ENCODE data around the gene CDR2L. TPM values are rescaled to one million over a fixed set of nuclear protein-coding genes. Genes with fewer than 3 reads are reported as not detected.
"Not testable (repeated sequence)": the region's sequence is repeated elsewhere in the genome, so short reads cannot be mapped to it uniquely, and the experiment has no call there.

Gene CDR2L
- total RNA-seq, 1 donor from 2014 or later = 2.7 TPM

DNA sequence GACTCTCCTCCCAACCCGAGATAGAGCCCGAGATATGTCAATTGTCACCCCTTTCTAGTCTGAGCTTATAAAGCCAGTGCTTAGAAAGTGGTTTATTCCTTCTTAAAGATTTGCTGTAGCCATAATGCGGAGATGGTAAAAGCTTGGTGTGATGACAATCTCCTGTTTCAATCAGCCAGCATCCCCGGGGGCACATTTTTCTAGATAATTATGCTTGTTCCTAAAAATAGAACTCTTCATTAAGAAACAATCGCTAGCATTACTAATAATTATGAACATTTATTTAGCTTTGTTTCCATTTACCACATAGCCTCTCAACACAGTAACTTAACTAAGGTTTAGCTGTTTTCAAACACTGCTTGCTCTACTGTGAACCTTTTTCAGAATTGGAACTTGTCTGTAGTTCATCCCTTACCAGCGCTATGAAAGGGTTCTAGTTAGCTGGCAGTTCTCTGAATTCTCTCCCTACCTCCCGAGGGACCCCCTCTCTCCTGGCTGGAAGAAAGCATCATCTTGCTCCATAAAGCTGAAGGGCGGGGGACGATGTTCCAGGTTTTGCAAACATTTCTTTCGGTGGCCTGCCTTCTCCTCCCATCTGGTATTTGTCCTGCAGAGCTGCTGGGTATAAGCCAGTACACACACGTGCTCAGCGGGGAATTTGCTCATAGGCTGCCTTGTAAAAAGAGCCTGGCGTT, 24.1 kb downstream of the CDR2L start:
- ATAC-seq = peak; percentile 52

DNA sequence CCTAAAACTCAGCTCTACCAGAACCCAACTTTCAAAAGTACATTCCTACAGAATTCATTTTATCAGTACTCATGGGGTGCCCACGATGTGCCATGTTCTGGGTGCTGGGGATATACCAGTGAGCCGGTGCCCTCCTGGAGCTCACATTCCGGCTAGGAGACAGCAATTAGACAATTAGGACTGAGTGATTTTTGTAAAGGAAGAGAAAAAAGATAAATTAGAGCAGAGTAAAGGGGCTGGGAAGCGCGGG, 24.6 kb downstream of the CDR2L start:
- ATAC-seq = no peak

DNA sequence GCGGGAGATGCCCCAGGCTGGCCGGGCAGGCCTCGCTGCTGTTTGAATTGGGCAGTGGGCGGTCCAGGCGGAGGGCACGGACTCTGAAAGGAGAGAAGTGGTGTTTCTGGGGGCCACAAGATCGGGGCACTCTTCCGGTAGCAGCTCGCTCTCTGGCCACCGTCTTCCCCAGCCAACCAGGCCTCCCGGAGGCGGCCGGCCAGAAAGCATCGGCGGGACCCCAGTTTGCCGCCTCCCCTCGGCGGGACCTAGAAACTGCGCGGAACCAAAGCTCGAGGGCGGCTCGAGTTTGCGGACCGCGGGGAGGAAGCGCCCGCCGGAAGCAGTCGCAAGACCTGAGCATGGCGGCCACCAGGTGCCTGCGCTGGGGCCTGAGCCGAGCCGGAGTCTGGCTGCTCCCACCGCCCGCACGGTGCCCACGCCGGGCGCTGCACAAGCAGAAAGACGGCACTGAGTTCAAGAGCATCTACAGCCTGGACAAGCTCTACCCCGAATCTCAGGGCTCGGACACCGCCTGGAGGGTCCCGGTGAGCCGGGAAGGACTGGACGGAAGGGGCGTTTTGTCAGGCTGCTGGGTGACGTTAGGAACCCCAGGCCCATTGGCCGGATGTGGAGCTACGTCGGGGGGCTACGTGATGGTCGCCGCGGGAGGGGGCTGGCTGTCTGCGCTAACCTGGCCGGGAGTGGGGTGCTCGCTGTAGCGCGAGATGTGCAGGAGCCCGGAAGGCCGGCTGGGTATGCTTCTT, 25.1 kb downstream of the CDR2L start, which contains the start of gene MRPL58:
Gene MRPL58, plus strand, starts transcription at position 325 of the 746 bp plus-strand sequence. Its CDS starts 17 bp downstream, at position 342.
- ATAC-seq = peak; percentile 86

DNA sequence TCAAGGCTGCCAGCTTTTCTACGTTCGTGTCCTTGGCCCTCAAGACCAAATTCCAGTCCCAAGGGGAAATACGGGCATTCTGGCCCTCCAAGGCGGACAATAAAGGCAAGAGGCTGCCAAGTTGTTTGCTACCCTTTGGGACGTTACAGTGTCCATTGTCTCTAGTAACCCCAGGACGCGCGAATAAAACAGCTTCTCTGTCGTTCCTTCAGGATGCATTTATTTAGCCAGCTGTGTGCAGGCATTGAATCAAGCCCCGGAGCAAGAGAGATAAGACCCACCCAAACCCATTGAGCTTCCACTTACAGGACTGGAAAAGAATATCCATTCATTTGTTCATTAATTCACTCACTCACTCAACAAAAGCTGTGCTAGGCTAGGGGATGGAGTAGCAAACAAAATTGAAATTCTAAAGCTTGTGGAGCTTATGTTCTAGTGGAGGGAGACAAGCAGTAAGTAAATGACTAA, 25.7 kb downstream of the CDR2L start:
- no peak for ATAC-seq

DNA sequence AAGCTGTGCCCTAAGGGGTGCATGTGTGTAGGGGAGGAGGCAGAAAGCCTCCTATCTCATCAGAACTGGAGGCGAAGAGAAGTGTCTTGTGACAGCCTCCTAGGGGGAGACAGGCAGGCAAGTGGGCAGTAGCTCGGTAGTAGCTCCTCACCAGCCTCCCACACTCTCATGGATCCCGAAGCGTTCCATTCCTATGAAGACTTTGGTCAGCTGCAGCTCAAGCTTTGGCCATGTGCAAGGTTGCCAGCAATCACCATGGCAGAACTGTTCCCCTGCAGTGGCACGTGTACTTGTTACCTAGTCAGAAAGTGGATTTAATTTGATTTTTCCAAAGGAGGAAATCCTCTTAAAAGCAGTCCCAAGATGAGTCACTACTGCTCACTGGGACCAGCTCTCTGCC, 31.7 kb downstream of the CDR2L start:
- ATAC-seq = no peak

DNA sequence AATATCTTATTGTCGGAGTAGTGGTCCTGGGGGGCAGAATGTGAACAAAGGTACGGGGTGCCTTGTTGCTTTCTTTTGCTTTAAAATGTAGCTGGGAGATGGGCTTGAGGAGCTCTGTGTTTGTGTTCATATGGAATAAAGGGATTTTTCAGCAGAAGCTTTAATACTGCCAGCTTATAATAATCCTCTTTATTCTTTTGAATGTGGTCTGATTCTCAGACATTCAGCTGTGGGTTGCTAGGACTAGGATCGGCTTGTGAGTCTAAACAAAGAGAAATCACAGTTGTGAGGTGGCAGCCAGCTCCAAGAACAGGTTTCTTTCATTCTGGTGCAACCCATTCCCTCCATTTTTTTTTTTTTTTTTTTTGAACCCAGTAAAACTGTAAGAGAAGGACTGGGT, 32.3 kb downstream of the CDR2L start:
- no peak for ATAC-seq

DNA sequence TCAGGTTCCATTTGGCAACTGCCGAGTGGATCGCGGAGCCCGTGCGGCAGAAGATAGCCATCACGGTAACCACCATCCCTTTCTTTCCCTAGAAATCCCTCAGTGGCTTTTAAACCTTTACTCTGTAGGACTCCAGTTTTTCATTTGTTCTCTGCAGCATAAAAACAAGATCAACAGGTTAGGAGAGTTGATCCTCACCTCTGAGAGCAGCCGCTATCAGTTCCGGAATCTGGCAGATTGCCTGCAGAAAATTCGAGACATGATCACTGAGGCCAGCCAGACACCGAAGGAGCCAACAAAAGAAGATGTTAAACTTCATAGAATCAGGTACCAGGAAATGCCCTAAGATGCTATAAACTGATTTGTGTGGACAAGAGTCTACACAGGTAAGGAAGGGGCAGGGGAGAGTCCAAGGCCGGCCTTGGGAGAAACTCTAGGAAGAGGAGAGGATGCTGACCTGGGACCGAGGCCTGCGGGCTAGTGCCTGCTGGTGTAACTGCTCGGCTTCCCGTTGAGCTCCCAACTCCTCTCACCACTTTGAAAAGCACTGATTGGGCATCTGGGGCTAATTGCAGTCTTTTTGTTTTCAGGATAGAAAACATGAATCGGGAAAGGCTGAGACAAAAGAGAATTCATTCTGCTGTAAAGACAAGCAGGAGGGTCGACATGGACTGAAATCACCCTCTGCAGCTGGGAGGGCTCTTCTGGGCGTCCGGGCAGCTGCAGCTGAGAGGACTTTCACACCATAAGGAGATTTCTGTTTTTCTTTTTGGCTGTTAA, 33.1 kb downstream of the CDR2L start:
- no peak for ATAC-seq

DNA sequence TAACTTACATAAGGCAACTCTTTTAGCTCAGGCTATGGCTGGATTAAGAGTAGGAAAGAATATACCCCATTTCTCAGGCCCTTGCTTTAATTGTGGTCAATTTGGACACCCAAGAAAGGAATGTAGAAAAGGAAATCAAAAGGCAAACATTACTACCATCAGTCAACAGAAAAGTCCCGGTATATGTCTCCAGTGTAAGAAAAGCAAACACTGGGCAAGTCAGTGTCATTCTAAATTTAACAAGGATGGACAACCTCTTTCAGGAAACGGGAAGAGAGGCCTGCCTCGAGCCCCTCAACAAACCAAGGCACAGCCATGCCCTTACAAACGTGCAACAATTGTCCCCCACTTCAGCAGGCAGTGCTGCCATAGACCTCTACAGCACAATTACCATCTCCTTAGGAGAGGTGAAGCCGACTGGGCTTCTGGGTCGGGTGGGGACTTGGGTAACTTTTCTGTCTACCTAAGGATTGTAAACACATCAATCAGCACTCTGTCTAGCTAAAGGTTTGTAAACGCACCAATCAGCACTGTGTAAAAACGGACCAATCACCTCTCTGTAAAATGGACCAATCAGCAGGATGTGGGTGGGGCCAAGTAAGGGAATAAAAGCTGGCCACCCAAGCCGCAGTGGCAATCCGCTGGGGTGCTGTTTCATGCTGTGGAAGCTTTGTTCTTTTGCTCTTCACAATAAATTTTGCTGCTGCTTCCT, 37.4 kb downstream of the CDR2L start:
- no peak for ATAC-seq

DNA sequence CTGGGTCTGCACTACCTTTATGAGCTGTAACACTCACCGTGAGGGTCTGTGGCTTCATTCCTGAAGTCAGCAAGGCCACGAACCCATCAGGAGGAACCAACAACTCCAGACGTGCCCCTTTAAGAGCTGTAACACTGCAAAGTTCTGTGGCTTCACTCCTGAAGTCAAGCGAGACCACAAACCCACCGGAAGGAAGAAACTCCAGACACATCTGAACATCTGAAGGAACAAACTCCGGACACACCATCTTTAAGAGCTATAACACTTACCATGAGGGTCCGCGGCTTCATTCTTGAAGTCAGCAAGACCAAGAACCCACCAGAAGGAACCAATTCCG, 37.9 kb downstream of the CDR2L start:
- not testable (repeated sequence) for ATAC-seq

DNA sequence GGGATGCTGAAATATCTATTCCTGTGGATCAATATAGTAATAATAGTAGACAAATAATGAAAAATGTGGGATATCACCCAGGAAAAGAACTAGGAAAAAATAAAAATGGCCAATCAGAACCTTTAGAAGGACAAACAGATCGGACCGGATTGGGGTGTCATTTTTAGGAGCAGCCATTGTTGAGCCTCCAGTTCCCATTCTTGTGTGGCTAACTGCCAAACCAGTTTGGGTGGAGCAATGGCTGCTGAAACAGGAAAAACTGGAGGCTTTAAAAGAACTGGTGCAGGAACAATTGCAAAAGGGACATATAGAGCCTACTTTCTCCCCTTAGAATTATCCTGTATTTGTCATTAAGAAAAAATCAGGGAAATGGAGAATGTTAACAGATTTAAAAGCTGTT, 39.2 kb downstream of the CDR2L start:
- peak; percentile 55 for ATAC-seq

DNA sequence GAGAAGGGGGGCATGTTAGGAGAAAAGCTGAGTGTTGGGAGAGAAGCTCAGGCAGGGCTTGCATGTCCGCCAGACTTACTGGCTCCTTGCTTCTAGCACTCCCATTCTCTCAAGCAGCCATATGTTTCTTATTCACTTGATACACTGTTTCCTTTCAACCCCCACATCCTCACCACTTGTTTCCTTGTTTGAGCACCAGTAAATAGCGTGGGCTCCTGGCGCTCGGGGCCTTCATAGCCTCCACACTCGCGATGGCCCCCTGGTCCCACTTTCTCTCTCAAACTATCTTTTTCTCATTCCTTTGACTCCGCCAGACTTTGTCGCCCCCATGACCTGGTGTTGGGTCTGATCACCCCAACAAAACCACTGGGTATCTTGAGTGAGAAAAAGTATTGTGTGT, 42.7 kb downstream of the CDR2L start:
- no peak for ATAC-seq

DNA sequence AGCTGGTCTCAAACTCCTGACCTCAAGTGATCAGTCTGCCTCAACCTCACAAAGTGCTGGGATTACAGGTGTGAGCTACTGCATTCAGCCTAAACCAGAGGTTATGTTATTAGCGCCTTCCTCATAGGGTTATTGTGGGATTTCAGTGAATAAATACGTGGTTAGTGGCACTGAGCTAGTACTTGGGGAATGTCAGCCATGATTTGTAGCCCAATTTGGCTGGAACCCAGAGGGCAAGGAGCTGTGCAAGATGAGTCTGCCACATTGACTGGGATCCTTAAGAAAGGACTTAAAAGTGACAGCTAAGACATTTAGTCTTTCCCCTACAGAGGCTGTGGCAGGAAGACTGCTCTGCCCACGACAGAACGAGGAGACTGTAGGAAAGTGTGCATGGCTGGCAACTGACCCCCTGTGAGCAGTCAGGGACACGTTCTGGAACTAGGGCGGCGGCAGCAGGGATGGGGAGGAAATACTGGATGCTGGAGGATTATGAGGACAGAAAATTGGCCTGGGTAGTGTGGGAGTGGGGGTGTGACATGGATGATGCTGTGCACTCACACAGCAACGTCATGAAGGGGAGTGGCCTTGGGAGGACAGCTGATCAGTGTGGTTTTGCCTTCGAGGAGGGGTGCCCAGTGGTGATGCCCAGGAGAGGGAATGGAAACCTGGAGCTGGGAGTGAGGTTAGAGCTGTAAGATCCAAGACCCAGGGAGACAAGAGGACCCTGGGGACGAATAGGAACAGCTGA, 44.7 kb downstream of the CDR2L start:
- ATAC-seq = peak; percentile 46

DNA sequence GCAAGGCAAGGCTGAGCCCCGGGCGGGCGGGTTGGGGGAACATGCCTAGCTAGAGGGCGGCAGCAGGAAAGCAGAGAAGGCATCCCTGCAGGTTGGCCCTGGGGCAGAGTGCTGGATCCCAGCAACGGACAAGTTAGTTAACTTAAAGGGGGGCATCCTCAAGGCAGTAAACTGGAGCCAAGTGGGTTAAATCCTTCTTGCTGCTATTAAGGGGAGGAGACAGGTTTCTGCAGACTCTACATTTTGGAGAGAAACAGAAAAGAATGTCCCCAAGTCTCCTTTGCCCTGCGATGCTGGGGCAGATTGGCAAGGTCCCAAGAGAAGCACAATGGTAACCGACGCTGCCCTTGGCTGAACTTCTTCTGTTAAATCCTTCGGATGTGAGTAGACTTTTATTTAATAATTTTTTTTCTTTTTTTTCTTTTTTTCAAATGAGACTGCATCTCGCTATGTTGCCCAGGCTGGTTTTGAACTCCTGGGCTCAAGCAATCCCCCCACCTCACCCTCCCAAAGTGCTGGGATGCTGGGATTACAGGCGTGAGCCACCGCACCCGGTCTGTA, 45.4 kb downstream of the CDR2L start:
- ATAC-seq = no peak

DNA sequence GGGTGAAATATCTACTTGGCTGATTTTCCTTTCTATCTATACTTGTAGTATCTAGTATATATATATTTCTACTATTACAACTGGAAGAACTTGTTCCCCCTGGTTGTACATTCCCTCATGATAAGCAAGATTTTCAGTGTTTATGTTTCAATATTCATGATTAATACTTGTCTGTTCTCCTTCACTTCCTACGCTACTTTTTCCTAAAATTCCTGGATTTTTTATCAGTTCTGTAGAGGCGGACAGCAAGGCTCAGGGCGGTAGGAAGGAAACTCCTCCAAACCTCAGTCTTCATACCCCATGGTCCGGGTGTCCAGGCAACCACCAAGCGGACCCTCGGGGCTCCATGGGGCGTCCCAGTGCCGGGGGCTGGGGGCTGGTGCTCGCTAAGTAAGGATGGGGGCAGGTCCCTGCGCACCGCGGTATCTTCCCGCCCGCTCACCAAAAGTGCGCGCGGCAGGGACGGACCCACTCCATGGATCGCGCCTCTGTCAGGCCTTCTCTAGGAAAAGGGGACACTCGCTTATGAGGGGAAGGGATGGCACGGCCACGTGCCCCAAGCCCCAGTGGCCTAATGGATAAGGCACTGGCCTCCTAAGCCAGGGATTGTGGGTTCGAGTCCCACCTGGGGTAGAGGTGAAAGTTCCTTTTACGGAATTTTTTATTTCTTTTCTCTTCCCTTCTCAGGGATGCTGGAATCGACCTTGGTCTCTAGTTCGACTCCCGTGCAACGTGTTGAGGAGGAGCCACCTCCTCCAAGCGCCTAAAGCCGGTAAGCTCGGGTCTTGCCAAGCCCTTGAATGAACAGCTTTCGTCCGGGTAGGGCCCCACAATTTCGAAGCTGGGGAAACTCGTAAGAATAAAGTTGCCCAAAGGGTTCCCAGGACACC, 46.2 kb downstream of the CDR2L start:
- ATAC-seq = peak; percentile 60

DNA sequence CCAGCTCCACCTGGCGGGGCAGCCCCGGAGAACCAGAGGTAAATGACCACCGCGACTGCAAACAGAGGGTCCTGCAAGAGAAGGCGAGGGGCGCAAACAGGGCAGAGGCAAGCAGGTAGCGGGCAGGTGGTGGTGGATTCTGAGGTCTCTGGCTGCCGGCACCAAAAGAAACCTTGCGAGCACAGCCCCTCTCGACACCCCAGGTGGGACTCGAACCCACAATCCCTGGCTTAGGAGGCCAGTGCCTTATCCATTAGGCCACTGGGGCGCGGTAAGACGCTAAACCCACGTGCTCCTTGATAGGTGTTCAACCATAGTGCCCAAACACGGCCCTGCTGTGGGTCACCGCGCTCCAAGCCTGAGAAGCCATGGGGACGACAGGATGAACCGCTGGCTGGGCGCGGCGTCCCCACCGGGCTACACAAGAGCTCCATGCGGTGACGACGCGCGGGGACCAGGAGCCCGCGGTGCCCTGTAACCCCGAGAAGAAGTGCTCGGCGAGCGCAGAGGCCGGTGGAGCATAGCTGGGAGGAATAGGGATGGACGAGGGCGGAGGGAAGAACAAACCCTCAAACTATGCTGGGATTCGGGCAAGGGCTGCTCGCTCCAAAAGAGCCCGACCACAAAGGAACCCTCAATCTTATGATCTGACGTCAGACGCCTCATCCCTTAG, 46.9 kb downstream of the CDR2L start:
- ATAC-seq = peak; percentile 68

DNA sequence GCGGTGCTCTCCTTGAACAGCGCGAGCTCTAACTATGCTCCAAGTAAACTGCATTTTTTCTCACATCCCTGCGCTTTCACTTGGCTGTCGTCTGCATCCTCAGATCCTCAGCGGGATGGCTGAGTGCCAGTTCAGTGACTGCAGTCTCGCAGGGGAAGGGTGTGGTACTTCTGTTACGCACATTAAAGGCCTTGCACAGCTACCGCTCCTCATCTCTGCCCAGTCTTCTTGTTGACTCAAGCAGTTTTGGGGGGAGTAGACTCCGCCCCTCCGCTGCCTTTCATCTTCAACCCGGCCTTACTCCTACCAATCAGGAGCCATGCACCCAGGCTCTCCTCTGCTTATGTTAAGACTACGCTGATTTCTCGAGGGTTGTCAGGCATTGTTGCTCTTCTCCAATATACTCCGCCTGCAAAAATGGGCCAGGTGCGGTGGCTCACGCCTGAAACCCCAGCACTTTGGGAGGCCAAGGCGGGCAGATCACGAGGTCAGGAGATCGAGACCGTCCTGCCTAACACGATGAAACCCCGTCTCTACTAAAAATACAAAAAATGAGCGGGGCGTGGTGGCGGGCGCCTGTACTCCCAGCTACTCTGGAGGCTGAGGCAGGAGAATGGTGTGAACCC, 49.3 kb downstream of the CDR2L start:
- ATAC-seq = peak; percentile 59

DNA sequence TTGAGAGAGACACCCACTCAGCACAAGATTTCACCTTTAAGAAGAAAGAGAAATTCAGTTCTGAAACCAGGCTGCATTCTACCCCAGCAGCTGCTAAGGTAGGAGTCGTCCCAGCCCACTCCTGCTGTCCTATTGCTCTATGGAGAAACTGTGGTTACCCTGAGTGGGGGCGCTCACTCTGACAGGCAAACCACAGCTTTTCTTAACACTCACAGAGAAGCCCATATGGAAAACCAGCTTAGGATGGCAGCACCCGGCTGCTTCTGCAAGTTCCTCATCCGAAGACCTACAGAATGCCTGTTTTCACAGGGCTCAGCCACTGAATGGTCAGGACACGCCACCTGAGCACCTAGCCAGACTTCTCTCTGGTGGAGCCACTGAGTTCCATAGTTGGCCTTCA, 51.8 kb downstream of the CDR2L start:
- no peak for ATAC-seq

DNA sequence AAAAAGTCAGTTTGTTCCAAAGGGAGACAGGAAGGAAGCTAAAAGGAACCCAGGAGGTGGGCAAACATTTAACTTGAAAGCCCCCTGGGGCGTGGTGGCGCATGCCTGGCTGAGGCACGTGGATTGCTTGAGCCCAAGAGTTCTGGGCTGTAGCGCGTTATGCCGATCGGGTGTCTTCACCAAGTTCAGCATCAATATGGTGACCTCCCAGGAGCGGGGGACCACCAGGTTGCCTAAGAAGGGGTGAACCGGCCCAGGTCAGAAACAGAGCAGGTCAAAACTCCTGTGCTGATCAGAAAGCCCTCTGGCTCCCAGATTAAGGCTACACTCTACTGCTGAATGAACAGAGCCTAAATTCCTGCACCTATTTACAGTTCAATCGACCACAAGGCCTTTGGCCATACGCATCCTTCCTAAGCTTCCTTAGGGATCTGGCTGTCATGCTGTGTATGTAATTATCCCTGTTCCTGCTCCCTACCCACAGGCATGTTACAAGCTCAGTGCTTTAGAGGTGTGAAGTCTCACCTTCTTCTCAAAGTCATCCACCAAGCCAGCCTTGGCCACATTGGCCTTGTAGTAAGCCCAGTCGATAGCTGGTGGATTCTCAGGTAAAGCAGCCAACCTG, 54.3 kb downstream of the CDR2L start:
- ATAC-seq = no peak

DNA sequence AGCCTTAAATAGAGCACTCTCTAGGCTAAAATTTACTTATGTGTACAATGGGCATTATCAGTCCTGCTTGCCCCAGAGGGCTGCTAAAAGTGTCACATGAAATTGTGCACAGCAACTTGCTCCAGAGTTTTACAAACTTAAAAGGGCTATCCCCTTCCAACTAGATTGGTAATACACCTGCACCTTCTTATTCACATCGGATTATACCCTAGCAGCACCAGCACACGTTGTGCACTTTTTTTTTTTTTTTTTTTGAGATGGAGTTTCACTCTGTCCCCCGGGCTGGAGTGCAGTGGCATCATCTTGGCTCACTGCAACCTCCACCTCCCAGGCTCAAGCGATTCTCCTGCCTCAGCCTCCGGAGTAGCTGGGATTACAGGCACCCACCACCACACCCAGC, 56.4 kb downstream of the CDR2L start:
- ATAC-seq = not testable (repeated sequence)

Data from esophagus mucosa (tissue), 1 donor.